ENCODE data around the gene ADCY5. TPM values are rescaled to one million over a fixed set of nuclear protein-coding genes. Genes with fewer than 3 reads are reported as not detected.

Gene ADCY5
- total RNA-seq, 1 donor from 2014 or later = 10.6 TPM

DNA sequence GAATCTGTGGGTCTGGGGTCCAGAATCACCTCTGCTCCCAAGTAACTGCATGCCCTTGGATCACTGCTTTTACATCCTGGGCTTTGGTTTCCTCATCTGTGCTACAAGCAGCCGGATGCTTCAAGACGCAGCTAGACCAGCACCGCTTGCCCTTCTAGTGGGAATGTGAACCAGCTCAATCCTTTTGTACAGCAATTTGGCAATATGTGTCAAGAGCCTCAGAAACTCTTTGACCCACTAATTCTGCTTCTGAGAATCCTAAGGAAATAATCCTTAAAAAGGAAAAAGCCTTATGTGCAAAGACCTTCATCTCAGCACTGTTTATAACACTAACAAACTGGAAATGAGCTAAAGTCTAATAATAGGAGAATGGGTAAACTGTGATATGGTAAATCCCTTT is 48.7 kb downstream of the ADCY5 start:
- Mint-ChIP-seq H3K4me3 (ENCODE audit: unreplicated experiment) (no peak overlapping the region), H3K4me1 (ENCODE audit: unreplicated experiment) (peaks cover 44% of the 10 kb centered on the region), H3K9me3 (ENCODE audit: unreplicated experiment) (no peaks in the 10 kb centered on the region), H3K27me3 (ENCODE audit: unreplicated experiment) (peaks cover 50% of the 10 kb centered on the region), H3K27ac (ENCODE audit: unreplicated experiment) (no peak overlapping the region), H3K36me3 (ENCODE audit: unreplicated experiment) (peaks cover 2% of the 10 kb centered on the region)
- DNase-seq (ENCODE audit: extremely low spot score, unreplicated experiment) = no peak
- TF ChIP-seq, protein P1, sequence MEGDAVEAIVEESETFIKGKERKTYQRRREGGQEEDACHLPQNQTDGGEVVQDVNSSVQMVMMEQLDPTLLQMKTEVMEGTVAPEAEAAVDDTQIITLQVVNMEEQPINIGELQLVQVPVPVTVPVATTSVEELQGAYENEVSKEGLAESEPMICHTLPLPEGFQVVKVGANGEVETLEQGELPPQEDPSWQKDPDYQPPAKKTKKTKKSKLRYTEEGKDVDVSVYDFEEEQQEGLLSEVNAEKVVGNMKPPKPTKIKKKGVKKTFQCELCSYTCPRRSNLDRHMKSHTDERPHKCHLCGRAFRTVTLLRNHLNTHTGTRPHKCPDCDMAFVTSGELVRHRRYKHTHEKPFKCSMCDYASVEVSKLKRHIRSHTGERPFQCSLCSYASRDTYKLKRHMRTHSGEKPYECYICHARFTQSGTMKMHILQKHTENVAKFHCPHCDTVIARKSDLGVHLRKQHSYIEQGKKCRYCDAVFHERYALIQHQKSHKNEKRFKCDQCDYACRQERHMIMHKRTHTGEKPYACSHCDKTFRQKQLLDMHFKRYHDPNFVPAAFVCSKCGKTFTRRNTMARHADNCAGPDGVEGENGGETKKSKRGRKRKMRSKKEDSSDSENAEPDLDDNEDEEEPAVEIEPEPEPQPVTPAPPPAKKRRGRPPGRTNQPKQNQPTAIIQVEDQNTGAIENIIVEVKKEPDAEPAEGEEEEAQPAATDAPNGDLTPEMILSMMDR (IDR thresholded peaks at IDR 0.05) = no peak

DNA sequence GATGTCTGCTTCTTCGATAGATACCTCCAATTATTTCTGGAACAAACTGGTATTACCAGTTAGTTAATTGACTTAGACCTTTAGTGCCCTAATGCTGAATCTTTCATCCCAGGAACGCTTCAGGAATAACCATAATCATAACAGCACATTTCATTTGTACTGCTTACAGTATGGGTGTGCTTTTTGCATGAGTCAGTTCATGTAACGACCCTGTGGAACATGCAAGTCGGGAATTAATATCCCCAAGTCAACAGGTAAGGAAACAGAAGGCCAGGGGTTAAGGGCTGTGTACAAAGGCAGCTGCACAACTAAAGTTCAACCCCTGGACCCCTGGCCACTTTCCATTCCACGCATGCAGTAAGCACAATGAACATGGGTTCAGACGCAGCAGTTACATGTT is 49.2 kb downstream of the ADCY5 start:
- H3K9me3 Mint-ChIP-seq (ENCODE audit: unreplicated experiment) = no peaks in the 10 kb centered on the region
- peaks cover 41% of the 10 kb centered on the region for H3K4me1 Mint-ChIP-seq (ENCODE audit: unreplicated experiment)

DNA sequence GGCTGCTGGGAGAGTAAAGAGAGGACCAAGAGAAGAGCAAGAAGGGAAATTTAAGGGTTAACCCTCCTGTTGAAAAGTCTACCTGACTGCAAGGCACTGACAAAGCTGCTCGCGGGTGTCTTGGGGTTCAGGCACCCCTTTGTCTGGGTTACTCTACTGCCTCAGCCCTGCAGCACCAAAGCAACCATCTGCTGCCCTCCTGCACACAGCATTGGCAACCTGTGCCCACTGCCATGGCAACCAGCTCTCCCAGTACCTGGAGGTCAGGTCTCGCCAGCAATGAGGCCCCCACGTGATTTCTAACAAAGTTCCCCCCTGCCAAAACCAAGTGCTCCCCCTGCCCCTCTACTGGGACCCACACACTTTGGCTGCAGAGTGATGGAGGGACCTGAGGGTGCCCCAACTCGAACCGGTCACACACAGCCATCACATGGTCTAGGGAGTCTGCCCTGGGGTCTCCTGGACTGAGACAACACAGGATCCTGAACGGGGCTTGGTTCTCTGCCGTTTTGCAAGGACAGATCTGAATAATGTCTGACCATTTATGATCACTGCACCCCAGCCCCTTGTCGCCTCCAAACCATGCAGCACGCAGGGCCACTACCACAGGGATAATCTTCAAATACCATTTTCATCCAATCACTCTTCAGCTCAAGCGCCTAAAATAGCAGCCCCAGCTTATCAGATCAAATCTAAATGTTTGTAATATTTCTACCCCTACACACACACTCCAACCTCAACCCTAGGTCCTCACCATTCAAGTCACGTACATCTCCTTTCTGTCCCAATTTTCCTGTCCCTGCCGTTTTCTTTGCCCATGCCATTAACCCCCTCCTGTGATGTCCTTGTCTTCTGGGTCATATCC is 50.7 kb downstream of the ADCY5 start:
- H3K4me1 Mint-ChIP-seq (ENCODE audit: unreplicated experiment) = peaks cover 29% of the 10 kb centered on the region
- H3K36me3 Mint-ChIP-seq (ENCODE audit: unreplicated experiment) = peaks cover 2% of the 10 kb centered on the region
- no peak for DNase-seq (ENCODE audit: extremely low spot score, unreplicated experiment)
- H3K27ac Mint-ChIP-seq (ENCODE audit: unreplicated experiment) = no peak overlapping the region
- H3K9me3 Mint-ChIP-seq (ENCODE audit: unreplicated experiment) = no peaks in the 10 kb centered on the region
- no peak overlapping the region for H3K4me3 Mint-ChIP-seq (ENCODE audit: unreplicated experiment)
- TF ChIP-seq, protein P1 (IDR thresholded peaks at IDR 0.05) = no peak
- peaks cover 50% of the 10 kb centered on the region for H3K27me3 Mint-ChIP-seq (ENCODE audit: unreplicated experiment)

More for the DNA sequence above, 49.2 kb downstream of the ADCY5 start:
- DNase-seq (ENCODE audit: extremely low spot score, unreplicated experiment) = no peak
- TF ChIP-seq, protein P1 (IDR thresholded peaks at IDR 0.05) = no peak
- Mint-ChIP-seq H3K27ac (ENCODE audit: unreplicated experiment) (no peak overlapping the region), H3K27me3 (ENCODE audit: unreplicated experiment) (peaks cover 50% of the 10 kb centered on the region), H3K36me3 (ENCODE audit: unreplicated experiment) (peaks cover 2% of the 10 kb centered on the region), H3K4me3 (ENCODE audit: unreplicated experiment) (no peak overlapping the region)

DNA sequence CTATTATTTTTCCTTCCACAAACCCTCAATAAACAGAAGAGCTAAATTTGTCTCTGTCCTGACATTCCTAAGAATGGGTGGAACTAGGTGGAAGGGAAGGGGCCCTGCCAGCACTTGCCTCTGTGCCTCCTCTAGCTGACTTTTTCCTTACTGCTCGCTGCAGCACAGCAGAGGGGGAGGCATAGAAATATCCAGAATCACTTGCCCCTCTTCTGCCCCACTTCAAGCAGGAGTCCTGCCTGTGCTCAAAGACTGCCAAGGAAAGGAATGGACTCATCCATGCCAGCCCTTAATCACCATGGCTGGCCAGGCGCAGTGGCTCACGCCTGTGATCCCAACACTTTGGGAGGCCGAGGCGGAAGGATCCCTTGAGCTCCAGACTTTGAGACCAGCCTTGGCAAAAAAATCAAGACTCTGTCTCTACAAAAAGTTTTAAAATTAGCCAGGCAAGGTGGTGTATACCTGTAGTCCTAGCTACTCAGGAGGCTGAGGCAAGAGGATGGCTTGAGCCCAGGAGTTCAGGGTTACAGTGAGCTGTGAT is 51.8 kb downstream of the ADCY5 start:
- Mint-ChIP-seq H3K9me3 (ENCODE audit: unreplicated experiment) (no peaks in the 10 kb centered on the region), H3K4me3 (ENCODE audit: unreplicated experiment) (no peak overlapping the region), H3K36me3 (ENCODE audit: unreplicated experiment) (peaks cover 2% of the 10 kb centered on the region), H3K4me1 (ENCODE audit: unreplicated experiment) (peaks cover 30% of the 10 kb centered on the region), H3K27ac (ENCODE audit: unreplicated experiment) (peak overlapping the region; percentile 50), H3K27me3 (ENCODE audit: unreplicated experiment) (peaks cover 46% of the 10 kb centered on the region)
- TF ChIP-seq, protein P1 (IDR thresholded peaks at IDR 0.05) = no peak
- no peak for DNase-seq (ENCODE audit: extremely low spot score, unreplicated experiment)

Measured in osteocyte (in vitro differentiated cells).